ENCODE results near the gene SLAIN1. TPM values are rescaled to one million over a fixed set of nuclear protein-coding genes. Genes with fewer than 3 reads are reported as not detected.

The SLAIN1 gene
- total RNA-seq, 1 donor from 2014 or later: not detected

GRCh38 chr13:77740931-77741596 lies 43.6 kb downstream of the SLAIN1 start:
- H3K36me3 Mint-ChIP-seq (ENCODE audit: unreplicated experiment): no peaks in the 10 kb centered on the region
- no peaks in the 10 kb centered on the region for H3K9me3 Mint-ChIP-seq (ENCODE audit: unreplicated experiment)
- no peak for DNase-seq (ENCODE audit: extremely low spot score, unreplicated experiment)
- peaks cover 3% of the 10 kb centered on the region for H3K27me3 Mint-ChIP-seq (ENCODE audit: unreplicated experiment)
- H3K4me3 Mint-ChIP-seq (ENCODE audit: unreplicated experiment): no peak overlapping the region
- H3K4me1 Mint-ChIP-seq (ENCODE audit: unreplicated experiment): no peaks in the 10 kb centered on the region
- H3K27ac Mint-ChIP-seq (ENCODE audit: unreplicated experiment): no peak overlapping the region
- TF ChIP-seq CTCF (IDR thresholded peaks at IDR 0.05): no peak

GRCh38 chr13:77741597-77741972 lies 44.1 kb downstream of the SLAIN1 start:
- no peak overlapping the region for H3K4me3 Mint-ChIP-seq (ENCODE audit: unreplicated experiment)
- H3K27ac Mint-ChIP-seq (ENCODE audit: unreplicated experiment): no peak overlapping the region
- H3K36me3 Mint-ChIP-seq (ENCODE audit: unreplicated experiment): no peaks in the 10 kb centered on the region
- H3K9me3 Mint-ChIP-seq (ENCODE audit: unreplicated experiment): no peaks in the 10 kb centered on the region
- TF ChIP-seq CTCF (IDR thresholded peaks at IDR 0.05): no peak
- no peaks in the 10 kb centered on the region for H3K4me1 Mint-ChIP-seq (ENCODE audit: unreplicated experiment)
- H3K27me3 Mint-ChIP-seq (ENCODE audit: unreplicated experiment): peaks cover 3% of the 10 kb centered on the region
- no peak for DNase-seq (ENCODE audit: extremely low spot score, unreplicated experiment)

- Mint-ChIP-seq H3K4me1 (ENCODE audit: unreplicated experiment) (no peaks in the 10 kb centered on the region), H3K4me3 (ENCODE audit: unreplicated experiment) (no peak overlapping the region), H3K27ac (ENCODE audit: unreplicated experiment) (no peak overlapping the region), H3K36me3 (ENCODE audit: unreplicated experiment) (no peaks in the 10 kb centered on the region), H3K27me3 (ENCODE audit: unreplicated experiment) (peaks cover 3% of the 10 kb centered on the region), H3K9me3 (ENCODE audit: unreplicated experiment) (no peaks in the 10 kb centered on the region)
- DNase-seq (ENCODE audit: extremely low spot score, unreplicated experiment): no peak
- TF ChIP-seq CTCF (IDR thresholded peaks at IDR 0.05): no peak
These were observed 45.3 kb downstream of the SLAIN1 start for GRCh38 chr13:77742801-77743200.

GRCh38 chr13:77745784-77746183 lies 48.3 kb downstream of the SLAIN1 start:
- no peak for TF ChIP-seq CTCF (IDR thresholded peaks at IDR 0.05)
- no peak overlapping the region for H3K27ac Mint-ChIP-seq (ENCODE audit: unreplicated experiment)
- no peak for DNase-seq (ENCODE audit: extremely low spot score, unreplicated experiment)
- peaks cover 11% of the 10 kb centered on the region for H3K27me3 Mint-ChIP-seq (ENCODE audit: unreplicated experiment)
- no peak overlapping the region for H3K4me3 Mint-ChIP-seq (ENCODE audit: unreplicated experiment)
- no peaks in the 10 kb centered on the region for H3K9me3 Mint-ChIP-seq (ENCODE audit: unreplicated experiment)
- H3K4me1 Mint-ChIP-seq (ENCODE audit: unreplicated experiment): no peaks in the 10 kb centered on the region
- no peaks in the 10 kb centered on the region for H3K36me3 Mint-ChIP-seq (ENCODE audit: unreplicated experiment)

GRCh38 chr13:77749344-77749880 lies 51.9 kb downstream of the SLAIN1 start:
- Mint-ChIP-seq H3K9me3 (ENCODE audit: unreplicated experiment) (no peaks in the 10 kb centered on the region), H3K27ac (ENCODE audit: unreplicated experiment) (no peak overlapping the region), H3K4me3 (ENCODE audit: unreplicated experiment) (no peak overlapping the region), H3K4me1 (ENCODE audit: unreplicated experiment) (no peaks in the 10 kb centered on the region), H3K36me3 (ENCODE audit: unreplicated experiment) (no peaks in the 10 kb centered on the region), H3K27me3 (ENCODE audit: unreplicated experiment) (peaks cover 12% of the 10 kb centered on the region)
- no peak for TF ChIP-seq CTCF (IDR thresholded peaks at IDR 0.05)
- no peak for DNase-seq (ENCODE audit: extremely low spot score, unreplicated experiment)

Measured in osteocyte (in vitro differentiated cells).